HG03066 (cell line): Measurements from ENCODE around the gene ALG11.
A peak's percentile ranks its signal among the peaks of the same experiment; 100 is the strongest.

Source experiments
- ATAC-seq: cut with Tn5 transposase; IDR thresholded peaks from one replicate; pipeline ENCODE4 v1.9.1; 2021; ENCODE audit warnings: low read depth; ENCODE audit not compliant: unreplicated experiment

ALG11 gene

GRCh38 chr13:51996641-51997040 is 15.6 kb upstream of the ALG11 start:
- no peak for ATAC-seq

- ATAC-seq, result no peak
Observed at GRCh38 chr13:51997186-51997585, 15.0 kb upstream of the ALG11 start.

- ATAC-seq, result no peak
Observed at GRCh38 chr13:51997641-51998330, 14.4 kb upstream of the ALG11 start.

- ATAC-seq, result no peak
Observed at GRCh38 chr13:51998723-51999509, 13.3 kb upstream of the ALG11 start.

GRCh38 chr13:51999510-51999911 is 12.7 kb upstream of the ALG11 start:
- no peak for ATAC-seq

- no peak for ATAC-seq
Observed at GRCh38 chr13:51999921-52000320, 12.3 kb upstream of the ALG11 start.

- no peak for ATAC-seq
Observed at GRCh38 chr13:52001120-52001731, 11.0 kb upstream of the ALG11 start.

GRCh38 chr13:52002361-52002760 is 9.8 kb upstream of the ALG11 start:
- ATAC-seq, result no peak

- ATAC-seq, result no peak
Observed at GRCh38 chr13:52003541-52003940, 8.7 kb upstream of the ALG11 start.

GRCh38 chr13:52004511-52005170 is 7.6 kb upstream of the ALG11 start:
- no peak for ATAC-seq

GRCh38 chr13:52005841-52006522 is 6.2 kb upstream of the ALG11 start:
- ATAC-seq, result no peak

- no peak for ATAC-seq
Observed at GRCh38 chr13:52006523-52007245, 5.5 kb upstream of the ALG11 start.

- no peak for ATAC-seq
Observed at GRCh38 chr13:52009946-52010345, 2.3 kb upstream of the ALG11 start.

GRCh38 chr13:52010890-52011631 is 1.1 kb upstream of the ALG11 start, which contains the start of gene ATP7B:
TSS of gene ATP7B (minus strand) at chr13:52011450. CDS start at chr13:52011337, 113 bp downstream.
- peak; percentile 2 for ATAC-seq

- no peak for ATAC-seq
Observed at GRCh38 chr13:52012512-52012836, 276 bp downstream of the ALG11 start.

GRCh38 chr13:52016296-52016695 is 4.1 kb downstream of the ALG11 start:
- ATAC-seq, result no peak

GRCh38 chr13:52020191-52020590 is 8.0 kb downstream of the ALG11 start:
- ATAC-seq, result no peak

GRCh38 chr13:52022356-52022755 is 10.2 kb downstream of the ALG11 start:
- no peak for ATAC-seq

- no peak for ATAC-seq
Observed at GRCh38 chr13:52024481-52024880, 12.3 kb downstream of the ALG11 start, which contains the start of gene UTP14C. TSS of gene UTP14C (plus strand) at chr13:52024691. CDS start at chr13:52028805, 4,114 bp downstream.
